ENCODE results near the gene TMPRSS11E.
"Not testable (repeated sequence)": the region's sequence is repeated elsewhere in the genome, so short reads cannot be mapped to it uniquely, and the experiment has no call there.

DNA sequence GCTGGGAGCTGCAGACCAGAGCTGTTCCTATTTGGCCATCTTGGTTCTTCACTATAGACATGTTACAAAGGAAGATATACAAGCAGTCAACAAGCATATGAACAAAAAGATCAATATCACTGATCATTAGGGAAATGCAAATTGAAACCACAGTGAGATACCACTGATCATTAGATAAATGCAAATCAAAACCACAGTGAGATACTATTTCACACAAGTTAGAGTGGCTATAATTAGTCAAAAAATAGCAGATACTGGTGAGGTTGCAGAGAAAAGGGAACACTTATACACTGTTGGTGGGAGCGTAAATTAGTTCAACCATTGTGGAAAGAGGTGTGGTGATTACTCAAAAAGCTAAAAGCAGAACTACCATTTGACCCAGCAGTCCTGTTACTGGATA is 58.2 kb downstream of the TMPRSS11E start:
- TF ChIP-seq, protein P1, sequence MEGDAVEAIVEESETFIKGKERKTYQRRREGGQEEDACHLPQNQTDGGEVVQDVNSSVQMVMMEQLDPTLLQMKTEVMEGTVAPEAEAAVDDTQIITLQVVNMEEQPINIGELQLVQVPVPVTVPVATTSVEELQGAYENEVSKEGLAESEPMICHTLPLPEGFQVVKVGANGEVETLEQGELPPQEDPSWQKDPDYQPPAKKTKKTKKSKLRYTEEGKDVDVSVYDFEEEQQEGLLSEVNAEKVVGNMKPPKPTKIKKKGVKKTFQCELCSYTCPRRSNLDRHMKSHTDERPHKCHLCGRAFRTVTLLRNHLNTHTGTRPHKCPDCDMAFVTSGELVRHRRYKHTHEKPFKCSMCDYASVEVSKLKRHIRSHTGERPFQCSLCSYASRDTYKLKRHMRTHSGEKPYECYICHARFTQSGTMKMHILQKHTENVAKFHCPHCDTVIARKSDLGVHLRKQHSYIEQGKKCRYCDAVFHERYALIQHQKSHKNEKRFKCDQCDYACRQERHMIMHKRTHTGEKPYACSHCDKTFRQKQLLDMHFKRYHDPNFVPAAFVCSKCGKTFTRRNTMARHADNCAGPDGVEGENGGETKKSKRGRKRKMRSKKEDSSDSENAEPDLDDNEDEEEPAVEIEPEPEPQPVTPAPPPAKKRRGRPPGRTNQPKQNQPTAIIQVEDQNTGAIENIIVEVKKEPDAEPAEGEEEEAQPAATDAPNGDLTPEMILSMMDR (IDR thresholded peaks at IDR 0.05; ENCODE audit: low read depth, low read length): not testable (repeated sequence)
- not testable (repeated sequence) for TF ChIP-seq EZH2phosphoT487 (IDR thresholded peaks at IDR 0.05; ENCODE audit: low read depth)
